ENCODE measurements around the gene THBD.

The THBD gene

DNA sequence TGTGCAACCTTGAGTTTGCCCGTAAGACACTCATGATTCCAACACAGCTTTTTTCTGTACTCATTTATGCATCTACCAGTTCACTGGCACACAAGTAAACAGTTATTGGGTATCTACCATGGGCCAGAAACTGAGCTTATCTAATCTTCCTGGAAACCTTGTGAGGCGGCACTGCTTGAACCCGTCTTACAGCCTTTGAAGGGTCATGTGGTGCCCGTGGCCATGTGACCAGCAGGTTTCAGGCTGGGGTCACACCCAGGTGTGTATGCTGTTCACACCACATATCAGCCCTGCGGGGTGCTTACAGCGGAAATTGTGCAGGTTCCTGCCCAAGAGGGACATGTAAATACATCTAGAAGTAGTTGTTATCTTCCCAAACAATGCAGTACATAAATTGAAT, 6.1 kb downstream of the THBD start:
- DNase-seq (ENCODE audit: low read depth): no peak
- no peak overlapping the region for H3K4me3 ChIP-seq (ENCODE audit: low read length)
- no peak for TF ChIP-seq CTCF (conservative IDR thresholded peaks at IDR 0.05; ENCODE audit: low read depth, low read length)

DNA sequence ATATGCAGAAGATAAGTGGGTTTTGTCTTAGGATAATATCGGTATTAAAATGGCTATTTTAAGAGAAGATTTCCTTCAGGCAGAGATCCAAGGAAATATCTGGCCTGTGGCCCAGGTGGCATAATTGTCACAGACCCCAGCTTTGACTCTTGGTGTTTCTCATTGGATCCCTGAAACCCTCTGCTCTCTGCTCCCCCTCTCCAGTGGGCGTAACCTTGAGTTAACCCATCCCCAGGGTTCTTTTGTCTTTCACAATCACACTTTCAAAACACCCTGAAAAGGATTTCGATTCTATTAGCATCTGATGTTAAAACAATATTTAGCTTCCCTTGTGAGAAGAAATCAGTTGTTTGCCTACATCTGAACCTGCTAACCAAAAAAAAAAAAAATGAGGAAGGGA, 7.2 kb downstream of the THBD start:
- H3K4me3 ChIP-seq (ENCODE audit: low read length): no peak overlapping the region
- TF ChIP-seq CTCF (conservative IDR thresholded peaks at IDR 0.05; ENCODE audit: low read depth, low read length): no peak
- DNase-seq (ENCODE audit: low read depth): no peak

- no peak for TF ChIP-seq CTCF (conservative IDR thresholded peaks at IDR 0.05; ENCODE audit: low read depth, low read length)
- no peak for DNase-seq (ENCODE audit: low read depth)
- no peak overlapping the region for H3K4me3 ChIP-seq (ENCODE audit: low read length)
Measured at GRCh38 chr20:23039885-23040508, 9.5 kb downstream of the THBD start.

DNA sequence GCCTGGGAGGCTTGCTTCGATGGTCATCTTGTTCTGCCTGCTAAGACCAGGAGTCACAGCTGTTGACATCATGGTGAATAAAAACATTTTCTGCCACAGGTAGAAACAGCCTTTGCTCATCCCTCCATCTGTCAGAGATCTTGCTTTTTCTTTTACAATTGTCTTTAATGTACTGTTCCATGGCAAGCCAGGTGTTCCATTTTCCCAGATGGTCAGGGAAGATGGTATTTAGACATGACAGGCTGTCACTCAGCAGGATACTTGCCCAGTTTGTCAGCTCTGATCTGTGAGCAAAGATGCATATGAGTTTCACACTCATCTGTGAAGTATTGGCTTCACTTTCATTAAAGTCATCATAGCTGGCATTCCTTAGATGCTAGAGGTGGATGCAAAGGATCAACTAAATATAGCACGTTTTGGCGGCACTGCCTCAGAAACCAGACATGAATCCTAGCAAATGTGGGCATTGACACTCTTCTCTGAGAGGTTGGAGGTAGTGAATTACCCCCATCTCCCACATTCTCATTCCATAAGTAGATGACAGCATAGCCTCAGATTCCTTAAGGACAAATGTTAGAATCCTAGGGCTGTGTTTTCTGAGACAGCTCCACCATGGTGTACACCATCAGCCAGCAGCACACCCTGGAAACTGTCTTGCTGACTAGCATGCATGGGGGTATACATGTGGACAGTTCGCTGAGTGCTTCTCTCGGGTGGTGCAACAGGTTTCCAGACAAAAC, 10.2 kb downstream of the THBD start:
- no peak for TF ChIP-seq CTCF (conservative IDR thresholded peaks at IDR 0.05; ENCODE audit: low read depth, low read length)
- no peak for DNase-seq (ENCODE audit: low read depth)
- no peak overlapping the region for H3K4me3 ChIP-seq (ENCODE audit: low read length)

- no peak for TF ChIP-seq CTCF (conservative IDR thresholded peaks at IDR 0.05; ENCODE audit: low read depth, low read length)
- H3K4me3 ChIP-seq (ENCODE audit: low read length): no peak overlapping the region
- DNase-seq (ENCODE audit: low read depth): no peak
Measured at GRCh38 chr20:23037017-23037481, 12.4 kb downstream of the THBD start.

- H3K4me3 ChIP-seq (ENCODE audit: low read length): no peak overlapping the region
- TF ChIP-seq CTCF (conservative IDR thresholded peaks at IDR 0.05; ENCODE audit: low read depth, low read length): no peak
- DNase-seq (ENCODE audit: low read depth): no peak
Measured at GRCh38 chr20:23036371-23036770, 13.1 kb downstream of the THBD start.

DNA sequence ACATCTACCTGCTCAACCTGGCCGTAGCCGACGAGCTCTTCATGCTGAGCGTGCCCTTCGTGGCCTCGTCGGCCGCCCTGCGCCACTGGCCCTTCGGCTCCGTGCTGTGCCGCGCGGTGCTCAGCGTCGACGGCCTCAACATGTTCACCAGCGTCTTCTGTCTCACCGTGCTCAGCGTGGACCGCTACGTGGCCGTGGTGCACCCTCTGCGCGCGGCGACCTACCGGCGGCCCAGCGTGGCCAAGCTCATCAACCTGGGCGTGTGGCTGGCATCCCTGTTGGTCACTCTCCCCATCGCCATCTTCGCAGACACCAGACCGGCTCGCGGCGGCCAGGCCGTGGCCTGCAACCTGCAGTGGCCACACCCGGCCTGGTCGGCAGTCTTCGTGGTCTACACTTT, 13.7 kb downstream of the THBD start:
- TF ChIP-seq CTCF (conservative IDR thresholded peaks at IDR 0.05; ENCODE audit: low read depth, low read length): no peak
- H3K4me3 ChIP-seq (ENCODE audit: low read length): no peak overlapping the region
- DNase-seq (ENCODE audit: low read depth): no peak

Data from retinal pigment epithelial cell (primary cell).